Testis (tissue), 3 donors: ENCODE measurements around the gene C8G. TPM values are rescaled to one million over a fixed set of nuclear protein-coding genes. Genes with fewer than 3 reads are reported as not detected.
A peak's percentile ranks its signal among the peaks of the same experiment; 100 is the strongest.

Source experiments
- DNase-seq: peaks from one replicate; pipeline ENCODE4 v3.0.0-alpha.2; 2019
- H3K27ac ChIP-seq, 2 donors: fragments of 200-600 bp; sonication (generic); one replicate each; pipeline ENCODE4 v1.5.1; 2019
- H3K27me3 ChIP-seq: fragments of 200-600 bp; sonication (generic); one replicate; pipeline ENCODE4 v1.5.1; 2019
- H3K36me3 ChIP-seq: fragments of 200-600 bp; sonication (generic); one replicate; pipeline ENCODE4 v1.5.1; 2017; ENCODE audit warnings: low read depth; ENCODE audit errors: missing control alignments
- H3K4me1 ChIP-seq: fragments of 200-600 bp; sonication (generic); one replicate; pipeline ENCODE4 v1.5.1; 2019
- H3K4me3 ChIP-seq, 2 donors: fragments of 200-600 bp; sonication (generic); one replicate each; pipeline ENCODE4 v1.5.1; 2017 to 2019
- H3K9me3 ChIP-seq: fragments of 200-600 bp; sonication (generic); one replicate; pipeline ENCODE4 v1.5.1; 2017
- POLR2A ChIP-seq: fragments of 450-650 bp; IDR thresholded peaks from one replicate; pipeline ENCODE4 v1.6.1; 2017; ENCODE audit warnings: antibody characterized with exemption, mild to moderate bottlenecking, moderate library complexity
- WGBS, 2 donors: methylation state at CpG; one replicate each; pipeline ENCODE4 v1.1.5; 2018; 5-methylcytosine and 5-hydroxymethylcytosine counted together
- intact Hi-C: fragments of 100-400 bp; cut with DNase I; formaldehyde crosslinking; loops from one replicate; pipeline ENCODE4 v1.15.1; 2023; ENCODE audit warnings: low total_unique reads
- polyA plus RNA-seq: library from polyadenylated mRNA; stranded (reverse); fragments of 350-450 nt; fragmentation: Illumina TruSeq; extraction: RNeasy Lipid Tissue Mini Kit (QIAGEN cat#74804); gene quantifications from one replicate; pipeline ENCODE4 v1.2.3, GENCODE V29; 2014; ENCODE audit warnings: low read depth, low replicate concordance; ENCODE audit not compliant: insufficient read depth
- total RNA-seq, 2 donors: library from RNA; depleted of rRNA; stranded (reverse); fragments of >200 nt; gene quantifications; one replicate each; pipeline ENCODE4 v1.2.3, GENCODE V29; 2016
- TF ChIP-seq, protein P1 (sequence below), 3 experiments: fragments of 450-650 bp in 2 of 3; fragments of 200-600 bp in 1 of 3; sonication (generic) in 1 of 3; IDR thresholded peaks; one replicate each; pipeline ENCODE4 v1.5.1; 2016 to 2019; ENCODE audit warnings: antibody characterized with exemption in 3 of 3, mild to moderate bottlenecking in 2 of 3, moderate library complexity in 1 of 3

The C8G gene
- total and polyA plus RNA-seq, 3 donors from 2014 or later = 4.6 to 4.9 (median 4.6) TPM

DNA sequence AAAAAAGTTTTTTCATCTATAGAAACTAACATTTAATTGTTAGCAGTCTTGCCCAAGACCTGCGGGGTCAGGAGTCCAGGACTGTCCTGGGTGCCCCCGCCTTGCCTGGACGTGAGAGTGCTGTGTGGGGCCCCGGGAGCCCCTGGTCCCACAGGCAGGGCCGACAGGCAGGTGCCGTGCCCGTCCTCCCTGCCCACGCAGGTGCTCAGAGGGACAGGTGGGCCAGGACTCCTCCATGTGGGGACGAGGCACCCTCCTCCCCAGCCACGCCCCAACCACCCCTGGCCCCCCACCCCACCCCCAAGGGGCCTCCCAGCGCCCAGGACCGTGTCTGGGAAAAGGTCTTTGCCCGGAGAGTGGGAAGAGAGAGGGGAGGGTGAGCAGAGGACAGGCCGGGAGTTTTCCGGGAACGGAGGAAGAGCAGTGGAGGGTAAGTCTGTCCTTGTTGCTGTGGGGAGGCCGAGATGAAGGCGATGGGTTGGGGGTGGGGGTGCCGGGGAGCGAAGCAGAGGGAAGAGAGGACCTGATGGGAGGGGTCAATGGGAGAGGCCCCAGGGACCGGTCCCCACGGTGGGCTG, 4.3 kb downstream of the C8G start:
- TF ChIP-seq POLR2A = no peak
- TF ChIP-seq, protein P1, sequence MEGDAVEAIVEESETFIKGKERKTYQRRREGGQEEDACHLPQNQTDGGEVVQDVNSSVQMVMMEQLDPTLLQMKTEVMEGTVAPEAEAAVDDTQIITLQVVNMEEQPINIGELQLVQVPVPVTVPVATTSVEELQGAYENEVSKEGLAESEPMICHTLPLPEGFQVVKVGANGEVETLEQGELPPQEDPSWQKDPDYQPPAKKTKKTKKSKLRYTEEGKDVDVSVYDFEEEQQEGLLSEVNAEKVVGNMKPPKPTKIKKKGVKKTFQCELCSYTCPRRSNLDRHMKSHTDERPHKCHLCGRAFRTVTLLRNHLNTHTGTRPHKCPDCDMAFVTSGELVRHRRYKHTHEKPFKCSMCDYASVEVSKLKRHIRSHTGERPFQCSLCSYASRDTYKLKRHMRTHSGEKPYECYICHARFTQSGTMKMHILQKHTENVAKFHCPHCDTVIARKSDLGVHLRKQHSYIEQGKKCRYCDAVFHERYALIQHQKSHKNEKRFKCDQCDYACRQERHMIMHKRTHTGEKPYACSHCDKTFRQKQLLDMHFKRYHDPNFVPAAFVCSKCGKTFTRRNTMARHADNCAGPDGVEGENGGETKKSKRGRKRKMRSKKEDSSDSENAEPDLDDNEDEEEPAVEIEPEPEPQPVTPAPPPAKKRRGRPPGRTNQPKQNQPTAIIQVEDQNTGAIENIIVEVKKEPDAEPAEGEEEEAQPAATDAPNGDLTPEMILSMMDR (IDR thresholded peaks at IDR 0.05) = no peak
- intact Hi-C loops = no loop called here
- peaks cover 58% of the 10 kb centered on the region for H3K4me1 ChIP-seq

DNA sequence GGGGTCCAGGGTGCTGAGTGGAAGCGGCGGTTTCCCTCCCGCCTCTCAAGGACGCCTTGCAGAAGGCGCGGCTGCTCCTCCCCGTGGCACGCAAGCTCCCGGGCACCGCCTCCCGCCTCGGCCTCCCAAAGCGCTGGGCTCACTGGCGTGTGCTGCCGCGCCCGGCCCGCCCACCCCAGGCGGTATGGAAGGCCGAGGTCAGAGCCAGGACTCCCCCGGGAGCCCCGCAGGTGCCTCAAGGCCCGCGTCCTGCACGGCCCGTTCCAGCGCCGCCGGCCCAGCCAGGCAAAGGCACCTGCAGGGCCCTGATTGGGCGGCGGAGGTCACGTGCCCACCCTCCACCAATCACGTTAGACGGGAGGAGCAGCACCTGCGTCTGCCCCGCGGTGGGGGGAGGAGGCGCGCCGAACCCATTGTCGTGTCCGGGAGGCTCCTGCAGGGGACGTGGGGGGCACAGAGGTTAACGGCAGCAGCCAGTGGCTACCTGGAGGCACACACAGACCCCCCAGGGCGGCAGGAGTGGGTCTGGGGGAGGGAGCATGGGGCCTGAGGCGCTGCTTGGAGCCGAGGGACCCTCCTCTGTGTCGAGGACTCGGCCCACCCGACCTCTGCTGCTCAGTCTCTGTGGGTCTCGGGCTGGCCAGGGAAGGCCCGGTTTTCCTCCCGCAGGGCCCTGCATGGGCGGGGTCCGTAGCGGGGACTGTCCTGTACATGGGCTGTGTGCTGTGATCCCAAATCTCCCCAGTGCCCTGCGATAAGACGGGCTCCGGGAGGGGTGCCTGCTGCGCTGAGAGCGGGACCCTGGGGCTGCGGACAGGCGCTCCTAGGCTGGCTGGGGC, 5.0 kb downstream of the C8G start:
- H3K4me1 ChIP-seq = peaks cover 56% of the 10 kb centered on the region
- TF ChIP-seq, protein P1 (IDR thresholded peaks at IDR 0.05) = peak in 2 of 3 experiments; percentile 9 to 12
- peak; percentile 17 for TF ChIP-seq POLR2A

More for the DNA sequence above, 4.3 kb downstream of the C8G start:
- no peaks in the 10 kb centered on the region for H3K27me3 ChIP-seq
- WGBS, 2 donors = 9 to 13% methylated on average over 22 of the region's 22 CpGs
- no peaks in the 10 kb centered on the region for H3K9me3 ChIP-seq
- H3K36me3 ChIP-seq = no peaks in the 10 kb centered on the region
- peak overlapping the region; percentile 61 to 75 for H3K4me3 ChIP-seq
- peak overlapping the region; percentile 70 for H3K27ac ChIP-seq
- DNase-seq = no peak

DNA sequence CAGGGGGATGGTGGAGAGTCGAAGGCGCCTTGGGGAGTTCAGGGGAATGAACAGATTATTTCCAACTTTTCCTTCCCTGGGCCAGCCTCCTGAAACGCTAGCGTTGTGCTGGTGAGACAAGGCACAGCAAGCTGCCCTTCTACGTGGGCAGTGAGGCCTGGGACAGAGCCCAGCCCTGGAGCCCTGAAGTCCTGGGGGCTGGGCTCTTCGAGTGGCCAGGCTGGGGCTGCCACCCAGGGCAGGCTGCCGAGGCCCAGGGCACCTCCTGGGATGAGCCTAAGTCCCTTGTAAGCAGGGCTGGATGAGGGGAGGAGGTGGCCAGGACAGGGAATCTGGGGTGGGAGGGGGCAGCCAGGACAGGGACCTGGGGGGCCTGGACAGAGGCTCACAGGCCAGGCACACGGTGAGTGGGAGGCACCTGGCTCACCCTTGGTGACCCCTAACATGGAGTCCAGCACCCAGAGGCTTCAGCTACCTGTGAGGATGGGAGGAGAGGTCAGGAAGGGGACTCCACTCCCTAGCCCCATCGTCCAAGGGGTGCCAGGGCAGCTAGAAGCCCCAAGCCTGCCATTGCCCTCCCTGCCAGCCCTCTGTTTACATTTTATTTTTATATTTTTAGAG, 5.7 kb downstream of the C8G start:
- no peak for DNase-seq
- WGBS, 2 donors = 26 to 61% methylated on average over 2 to 9 of the region's 9 CpGs

More for the DNA sequence above, 5.0 kb downstream of the C8G start:
- intact Hi-C loops = no loop called here
- Histone ChIP-seq H3K4me3 (peak overlapping the region; percentile 61 to 75), H3K27me3 (no peaks in the 10 kb centered on the region), H3K27ac (peak overlapping the region; percentile 70), H3K9me3 (no peaks in the 10 kb centered on the region), H3K36me3 (no peaks in the 10 kb centered on the region)
- WGBS, 2 donors = 0 to 5% methylated on average over 3 to 50 of the region's 63 CpGs
- peak; percentile 97 for DNase-seq

DNA sequence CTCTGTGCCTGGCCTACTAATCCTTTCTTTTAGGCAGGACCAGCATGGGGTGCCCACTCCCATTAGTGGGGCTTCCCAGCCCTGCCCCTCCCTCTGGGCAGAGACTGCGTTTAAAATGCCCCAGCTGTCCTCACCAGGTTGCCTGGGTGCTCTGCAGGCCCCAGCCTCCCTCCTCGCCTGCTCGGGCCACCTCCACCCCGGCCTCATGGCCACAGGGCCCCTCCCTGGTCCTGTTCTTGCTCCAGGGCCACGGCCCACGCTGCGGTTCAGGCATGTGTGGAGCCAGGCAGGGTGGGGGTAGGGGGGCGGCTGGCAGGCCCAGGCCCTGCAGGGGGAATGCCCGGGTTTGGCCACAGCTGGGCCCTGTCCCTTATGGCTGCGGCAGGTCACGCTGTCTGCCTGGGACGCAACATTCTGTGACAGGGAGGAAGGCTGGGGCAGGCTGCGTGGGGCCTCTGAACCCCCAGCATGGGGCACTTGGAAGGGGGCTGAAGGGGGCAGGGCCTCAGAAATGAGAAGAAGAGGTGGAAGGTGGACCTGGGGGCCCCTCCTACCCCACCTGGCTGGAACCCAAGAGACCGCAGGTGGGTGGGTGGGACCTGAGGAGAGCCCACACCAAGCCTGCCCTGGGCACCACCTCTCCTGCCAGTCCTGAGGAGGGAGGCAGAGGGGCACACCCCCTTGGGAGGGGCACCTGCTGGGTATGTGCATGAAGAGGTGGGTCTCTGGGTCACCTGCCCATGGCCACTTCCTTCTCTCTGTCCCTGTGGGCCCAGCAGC, 6.7 kb downstream of the C8G start, which contains the start of gene LCN12:
Gene LCN12, plus strand, starts transcription at position 733 of the 780 bp plus-strand sequence. CDS start 55 bp downstream, outside the sequence.
- peak within 1 kb of the TSS in 1 of 2 donors; percentile 5 for H3K4me3 ChIP-seq
- no peak for DNase-seq
- peak within 1 kb of the TSS; percentile 70 for H3K27ac ChIP-seq
- H3K27me3 ChIP-seq = no peaks in the 10 kb centered on the region
- 47 to 50% methylated on average over 3 to 10 of the region's 14 CpGs for WGBS, 2 donors
- peaks cover 55% of the 10 kb centered on the region for H3K4me1 ChIP-seq
- TF ChIP-seq, protein P1 (IDR thresholded peaks at IDR 0.05) = no peak
- TF ChIP-seq POLR2A = no peak
- no peaks in the 10 kb centered on the region for H3K36me3 ChIP-seq
- intact Hi-C loops = no loop called here
- H3K9me3 ChIP-seq = no peaks in the 10 kb centered on the region

More for the DNA sequence above, 5.7 kb downstream of the C8G start:
- Histone ChIP-seq H3K36me3 (no peaks in the 10 kb centered on the region), H3K27ac (peak overlapping the region; percentile 70), H3K4me1 (peaks cover 55% of the 10 kb centered on the region), H3K9me3 (no peaks in the 10 kb centered on the region), H3K27me3 (no peaks in the 10 kb centered on the region), H3K4me3 (peak overlapping the region; percentile 61 to 75)
- intact Hi-C loops = no loop called here
- TF ChIP-seq, protein P1 (IDR thresholded peaks at IDR 0.05) = no peak
- no peak for TF ChIP-seq POLR2A
